Smooth muscle cell (in vitro differentiated cells): ENCODE measurements around the gene PLEKHM3. TPM values are rescaled to one million over a fixed set of nuclear protein-coding genes. Genes with fewer than 3 reads are reported as not detected.

Experiments
- DNase-seq: peaks from one replicate; lab custom pipeline; 2025; ENCODE audit not compliant: unreplicated experiment; lab: John Stamatoyannopoulos, UW
- H2AFZ ChIP-seq: fragments of 200-600 bp; sonication (generic); 2 replicates; pipeline ENCODE4 v1.6.0; 2016; ENCODE audit warnings: antibody characterized with exemption, low read depth, mild to moderate bottlenecking
- H3F3A ChIP-seq: fragments of 200-600 bp; sonication (generic); 2 replicates; pipeline ENCODE4 v1.6.0; 2017; ENCODE audit warnings: antibody characterized with exemption, low read depth
- H3K27ac ChIP-seq: fragments of 200-600 bp; sonication (generic); 2 replicates; pipeline ENCODE4 v1.5.1; 2016; ENCODE audit warnings: low read depth, mild to moderate bottlenecking
- H3K27me3 ChIP-seq: fragments of 200-600 bp; sonication (generic); 2 replicates; pipeline ENCODE4 v1.6.1; 2016; ENCODE audit warnings: low read depth, mild to moderate bottlenecking
- H3K36me3 ChIP-seq: fragments of 200-600 bp; sonication (generic); 2 replicates; pipeline ENCODE4 v1.5.1; 2016; ENCODE audit warnings: low read depth
- H3K4me1 ChIP-seq: fragments of 200-600 bp; sonication (generic); 2 replicates; pipeline ENCODE4 v1.5.1; 2016; ENCODE audit warnings: low read depth
- H3K4me2 ChIP-seq: fragments of 200-600 bp; sonication (generic); 2 replicates; pipeline ENCODE4 v1.6.0; 2016; ENCODE audit warnings: mild to moderate bottlenecking
- H3K4me3 ChIP-seq: fragments of 200-600 bp; sonication (generic); 2 replicates; pipeline ENCODE4 v1.5.1; 2016; ENCODE audit warnings: mild to moderate bottlenecking
- H3K79me2 ChIP-seq: fragments of 200-600 bp; sonication (generic); 2 replicates; pipeline ENCODE4 v1.6.0; 2016; ENCODE audit warnings: low read depth, mild to moderate bottlenecking
- H3K9ac ChIP-seq: fragments of 200-600 bp; sonication (generic); 2 replicates; pipeline ENCODE4 v1.6.0; 2016; ENCODE audit warnings: low read depth
- H3K9me3 ChIP-seq: fragments of 200-600 bp; sonication (generic); replicated peaks from 2 replicates; pipeline ENCODE4 v1.5.1; 2016; ENCODE audit warnings: low read depth
- H4K20me1 ChIP-seq: fragments of 200-600 bp; sonication (generic); 2 replicates; pipeline ENCODE4 v1.6.0; 2016; ENCODE audit warnings: low read depth
- CTCF ChIP-seq: fragments of 200-600 bp; sonication (generic); IDR thresholded peaks from 2 replicates; pipeline ENCODE4 v1.5.1; 2017; ENCODE audit warnings: borderline replicate concordance, mild to moderate bottlenecking, antibody characterized with exemption; ENCODE audit not compliant: insufficient read depth, poor library complexity, severe bottlenecking
- WGBS: methylation state at CpG from one replicate; pipeline ENCODE4 v1.1.7; 2016; ENCODE audit warnings: low lambda C conversion rate; 5-methylcytosine and 5-hydroxymethylcytosine counted together
- polyA plus RNA-seq: library from polyadenylated mRNA; unstranded; fragments of >200 nt; fragmentation: Nextera tagmentation; extraction: Ambion mirVana; gene quantifications from 2 replicates; pipeline ENCODE4 v1.2.1, GENCODE V29; 2016
- total RNA-seq: library from RNA; depleted of rRNA; stranded (reverse); fragments of >200 nt; gene quantifications from 2 replicates; pipeline ENCODE4 v1.2.3, GENCODE V29; 2014

Gene PLEKHM3
- total and polyA plus RNA-seq, 2 experiments from 2014 or later, result 3.8 to 10.3 TPM

- Histone ChIP-seq H2AFZ (no peak overlapping the region), H3K27ac (peak overlapping the region; percentile 48), H3K27me3 (no peaks in the 10 kb centered on the region), H4K20me1 (no peaks in the 10 kb centered on the region), H3K9ac (no peak overlapping the region), H3K4me2 (no peak overlapping the region), H3K4me3 (no peak overlapping the region), H3F3A (no peaks in the 10 kb centered on the region), H3K36me3 (no peaks in the 10 kb centered on the region), H3K79me2 (no peaks in the 10 kb centered on the region), H3K9me3 (no peaks in the 10 kb centered on the region), H3K4me1 (peaks cover 2% of the 10 kb centered on the region)
- TF ChIP-seq CTCF, result peak; percentile 19
- no peak for DNase-seq
- 65% methylated on average over 4 of the region's 4 CpGs for WGBS
These were observed 8.6 kb upstream of the PLEKHM3 start for GRCh38 chr2:208033701-208034502.

DNA sequence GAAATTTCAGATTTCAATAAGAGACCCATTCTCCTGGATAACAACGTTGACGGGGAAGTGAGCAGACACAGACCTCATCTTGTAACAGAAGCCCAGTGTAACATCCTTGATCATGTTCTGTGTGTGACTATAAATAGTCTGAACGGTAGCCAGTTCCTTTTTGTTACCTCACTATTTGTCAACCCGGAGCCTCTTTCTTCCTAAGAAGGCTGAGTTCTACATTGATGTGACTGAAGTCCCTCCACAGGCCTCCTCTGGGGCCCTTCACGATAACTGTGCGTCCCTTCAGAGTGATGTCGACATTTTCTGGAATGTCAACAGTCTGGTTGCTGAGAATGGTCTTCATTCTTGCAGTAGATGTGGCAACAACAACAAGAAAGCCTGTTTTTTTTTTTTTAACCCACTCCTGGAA, 6.3 kb upstream of the PLEKHM3 start:
- H3F3A ChIP-seq, result no peaks in the 10 kb centered on the region

GRCh38 chr2:208025814-208026184, 472 bp upstream of the PLEKHM3 start:
- peaks cover 11% of the 10 kb centered on the region for H3K4me1 ChIP-seq
- 70% methylated on average over 10 of the region's 10 CpGs for whole genome bisulfite sequencing
- H3K27me3 ChIP-seq, result no peaks in the 10 kb centered on the region
- H3F3A ChIP-seq, result no peaks in the 10 kb centered on the region
- TF ChIP-seq CTCF, result no peak
- no peaks in the 10 kb centered on the region for H3K9me3 ChIP-seq
- H3K4me2 ChIP-seq, result peak overlapping the region; percentile 92
- H3K79me2 ChIP-seq, result peaks cover 9% of the 10 kb centered on the region
- DNase-seq, result no peak
- peak overlapping the region; percentile 81 for H3K4me3 ChIP-seq
- H4K20me1 ChIP-seq, result no peaks in the 10 kb centered on the region
- H3K36me3 ChIP-seq, result no peaks in the 10 kb centered on the region
- peak overlapping the region; percentile 100 for H2AFZ ChIP-seq
- peak overlapping the region; percentile 67 for H3K9ac ChIP-seq
- peak overlapping the region; percentile 71 for H3K27ac ChIP-seq

More for the DNA sequence above, 6.3 kb upstream of the PLEKHM3 start:
- no peaks in the 10 kb centered on the region for H3K36me3 ChIP-seq
- peak overlapping the region; percentile 97 for H2AFZ ChIP-seq
- no peak for DNase-seq
- TF ChIP-seq CTCF, result no peak
- H3K4me3 ChIP-seq, result no peak overlapping the region
- H3K27ac ChIP-seq, result peak overlapping the region; percentile 80
- H3K4me1 ChIP-seq, result no peaks in the 10 kb centered on the region
- H3K27me3 ChIP-seq, result no peaks in the 10 kb centered on the region
- H4K20me1 ChIP-seq, result no peaks in the 10 kb centered on the region
- H3K9me3 ChIP-seq, result no peaks in the 10 kb centered on the region
- H3K4me2 ChIP-seq, result peak overlapping the region; percentile 61
- H3K79me2 ChIP-seq, result no peaks in the 10 kb centered on the region
- H3K9ac ChIP-seq, result peak overlapping the region; percentile 35
- WGBS, result 16% methylated on average over 7 of the region's 7 CpGs

DNA sequence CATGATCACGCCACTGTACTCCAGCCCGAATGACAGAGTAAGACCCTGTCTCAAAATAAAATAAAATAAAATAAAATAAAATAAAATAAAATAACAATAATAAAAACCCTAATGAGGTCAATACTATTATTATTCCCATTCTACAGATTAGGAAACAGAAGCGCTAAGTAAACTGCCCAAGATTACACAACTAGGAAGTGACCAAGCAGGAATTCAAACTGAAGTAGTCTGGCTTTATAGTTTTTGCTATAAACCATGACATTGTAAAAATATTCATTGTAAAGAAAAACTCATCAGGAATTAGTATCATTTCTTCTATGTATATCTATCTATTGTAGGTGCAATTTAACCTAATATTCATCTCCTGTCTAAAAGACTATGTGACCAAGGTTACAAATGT, 1.2 kb downstream of the PLEKHM3 start:
- no peaks in the 10 kb centered on the region for H3K27me3 ChIP-seq
- no peak for TF ChIP-seq CTCF
- no peaks in the 10 kb centered on the region for H3F3A ChIP-seq
- DNase-seq, result no peak
- H3K4me1 ChIP-seq, result peaks cover 11% of the 10 kb centered on the region
- H3K36me3 ChIP-seq, result no peaks in the 10 kb centered on the region
- peaks cover 9% of the 10 kb centered on the region for H3K79me2 ChIP-seq
- 98% methylated on average over 3 of the region's 3 CpGs for WGBS
- no peak overlapping the region for H3K9ac ChIP-seq
- no peak overlapping the region for H2AFZ ChIP-seq
- no peaks in the 10 kb centered on the region for H3K9me3 ChIP-seq
- no peak overlapping the region for H3K27ac ChIP-seq
- peak overlapping the region; percentile 81 for H3K4me3 ChIP-seq
- peak overlapping the region; percentile 92 for H3K4me2 ChIP-seq
- no peaks in the 10 kb centered on the region for H4K20me1 ChIP-seq
